Mesenchymal stem cell (in vitro differentiated cells and primary cell): Measurements from ENCODE around the gene SLC23A2.

Source experiments
- DNase-seq: peaks from one replicate; pipeline ENCODE4 v3.0.0-alpha.2; 2013
- H2AFZ ChIP-seq: one replicate; pipeline ENCODE4 v1.6.1; 2013; ENCODE audit warnings: low read depth, mild to moderate bottlenecking, control low read depth, inconsistent platforms, low read length, moderate library complexity
- H2AK5ac ChIP-seq: 2 replicates; pipeline ENCODE4 v1.6.1; 2013; ENCODE audit warnings: low read length, moderate library complexity, mild to moderate bottlenecking, inconsistent platforms; ENCODE audit not compliant: severe bottlenecking
- H2BK120ac ChIP-seq: one replicate; pipeline ENCODE4 v1.6.1; 2013; ENCODE audit warnings: low read depth, mild to moderate bottlenecking, inconsistent platforms, low read length, moderate library complexity
- H2BK12ac ChIP-seq, 2 experiments: one replicate each; pipeline ENCODE4 v1.6.1; 2013; ENCODE audit warnings: inconsistent platforms in 2 of 2, low read length in 2 of 2, mild to moderate bottlenecking in 2 of 2, moderate library complexity in 2 of 2, control low read depth in 1 of 2
- H2BK15ac ChIP-seq: one replicate; pipeline ENCODE4 v1.6.1; 2013; ENCODE audit warnings: mild to moderate bottlenecking, low read depth, inconsistent platforms; ENCODE audit not compliant: poor library complexity, severe bottlenecking
- H2BK5ac ChIP-seq: 2 replicates; pipeline ENCODE4 v1.6.1; 2013; ENCODE audit warnings: low read depth, mild to moderate bottlenecking, low read length, control low read depth, inconsistent platforms; ENCODE audit not compliant: poor library complexity, severe bottlenecking
- H3K14ac ChIP-seq, 2 experiments: one replicate each; pipeline ENCODE4 v1.6.1; 2013; ENCODE audit warnings: inconsistent platforms in 2 of 2, low read length in 2 of 2, control low read depth in 1 of 2, mild to moderate bottlenecking in 1 of 2, moderate library complexity in 1 of 2
- H3K18ac ChIP-seq, 2 experiments: one replicate each; pipeline ENCODE4 v1.6.1; 2013; ENCODE audit warnings: inconsistent platforms in 2 of 2, low read length in 2 of 2, control low read depth in 1 of 2, low read depth in 1 of 2, mild to moderate bottlenecking in 1 of 2
- H3K23ac ChIP-seq, 2 experiments: one replicate each; pipeline ENCODE4 v1.6.1; 2013; ENCODE audit warnings: inconsistent platforms in 2 of 2, low read length in 2 of 2, mild to moderate bottlenecking in 2 of 2, moderate library complexity in 2 of 2, control low read depth in 1 of 2
- H3K27ac ChIP-seq: 2 replicates; pipeline ENCODE4 v1.5.1; 2013; ENCODE audit warnings: mild to moderate bottlenecking, moderate library complexity, low read length, control low read depth, inconsistent platforms; ENCODE audit not compliant: poor library complexity, severe bottlenecking
- H3K27me3 ChIP-seq, 2 experiments: 2 replicates each; pipeline versions ENCODE4 v1.6.1 to v1.7.0; 2013; ENCODE audit warnings: low read length in 2 of 2, mild to moderate bottlenecking in 2 of 2, moderate library complexity in 2 of 2, control low read depth in 1 of 2, inconsistent platforms in 1 of 2; ENCODE audit not compliant: control insufficient read depth in 1 of 2, insufficient read depth in 1 of 2
- H3K36me3 ChIP-seq, 2 experiments: 2 replicates each; pipeline versions ENCODE4 v1.6.1 to v1.7.0; 2013; ENCODE audit warnings: low read length in 2 of 2, control low read depth in 1 of 2, inconsistent platforms in 1 of 2, low read depth in 1 of 2, mild to moderate bottlenecking in 1 of 2; ENCODE audit not compliant: insufficient read depth in 2 of 2, control insufficient read depth in 1 of 2
- H3K4ac ChIP-seq, 2 experiments: one replicate each; pipeline ENCODE4 v1.6.1; 2013; ENCODE audit warnings: inconsistent platforms in 2 of 2, low read length in 2 of 2, mild to moderate bottlenecking in 2 of 2, moderate library complexity in 2 of 2, control low read depth in 1 of 2, low read depth in 1 of 2
- H3K4me1 ChIP-seq: 2 replicates; pipeline ENCODE4 v1.6.1; 2013; ENCODE audit warnings: low read depth, low read length, control low read depth; ENCODE audit not compliant: control insufficient read depth, insufficient read depth
- H3K4me2 ChIP-seq: 2 replicates; pipeline ENCODE4 v1.6.1; 2013; ENCODE audit warnings: low read length, mild to moderate bottlenecking, inconsistent platforms; ENCODE audit not compliant: poor library complexity, severe bottlenecking
- H3K4me3 ChIP-seq, 2 experiments: 2 replicates each; pipeline versions ENCODE4 v1.5.1 to v1.7.0; 2013; ENCODE audit warnings: low read length in 2 of 2, mild to moderate bottlenecking in 2 of 2, control low read depth in 1 of 2, low read depth in 1 of 2; ENCODE audit not compliant: insufficient read depth in 1 of 2
- H3K79me1 ChIP-seq: replicated peaks from 2 replicates; pipeline ENCODE4 v1.6.1; 2013; ENCODE audit warnings: mild to moderate bottlenecking, control low read depth, low read length, inconsistent platforms; ENCODE audit not compliant: poor library complexity, severe bottlenecking
- H3K9ac ChIP-seq: 2 replicates; pipeline ENCODE4 v1.7.0; 2013; ENCODE audit warnings: mild to moderate bottlenecking, low read length, moderate library complexity
- H3K9me3 ChIP-seq: 2 replicates; pipeline ENCODE4 v1.7.0; 2013; ENCODE audit warnings: mild to moderate bottlenecking, low read length; ENCODE audit not compliant: control insufficient read depth
- H4K8ac ChIP-seq: one replicate; pipeline ENCODE4 v1.6.1; 2013; ENCODE audit warnings: inconsistent platforms, mild to moderate bottlenecking, low read length, moderate library complexity
- H4K91ac ChIP-seq: one replicate; pipeline ENCODE4 v1.6.1; 2013; ENCODE audit warnings: mild to moderate bottlenecking, low read length, inconsistent platforms
- WGBS: methylation state at CpG from one replicate; pipeline ENCODE4 v1.1.7; 2013; ENCODE audit warnings: mixed read lengths; 5-methylcytosine and 5-hydroxymethylcytosine counted together

SLC23A2 gene

GRCh38 chr20:4950841-4951240 is 50.5 kb downstream of the SLC23A2 start:
- Histone ChIP-seq H3K4me2 (no peak overlapping the region), H2BK120ac (no peak overlapping the region), H3K79me1 (peaks cover 32% of the 10 kb centered on the region), H3K18ac (peak overlapping the region in 1 of 2 experiments; percentile 44), H3K27ac (peak overlapping the region; percentile 71), H3K4ac (no peak overlapping the region), H2BK5ac (no peak overlapping the region), H3K36me3 (peaks cover 3 to 5% of the 10 kb centered on the region in 2 experiments), H3K14ac (no peak overlapping the region), H4K8ac (no peak overlapping the region), H4K91ac (no peak overlapping the region), H2AK5ac (peak overlapping the region; percentile 8), H2BK12ac (no peak overlapping the region), H3K9me3 (no peaks in the 10 kb centered on the region), H3K27me3 (no peaks in the 10 kb centered on the region), H3K23ac (no peak overlapping the region), H3K4me3 (peak overlapping the region in 1 of 2 experiments; percentile 27), H2BK15ac (no peak overlapping the region), H3K9ac (peak overlapping the region; percentile 87), H2AFZ (no peak overlapping the region), H3K4me1 (peaks cover 8% of the 10 kb centered on the region)
- no peak for DNase-seq
- 100% methylated on average over 1 of the region's 4 CpGs for WGBS

DNA sequence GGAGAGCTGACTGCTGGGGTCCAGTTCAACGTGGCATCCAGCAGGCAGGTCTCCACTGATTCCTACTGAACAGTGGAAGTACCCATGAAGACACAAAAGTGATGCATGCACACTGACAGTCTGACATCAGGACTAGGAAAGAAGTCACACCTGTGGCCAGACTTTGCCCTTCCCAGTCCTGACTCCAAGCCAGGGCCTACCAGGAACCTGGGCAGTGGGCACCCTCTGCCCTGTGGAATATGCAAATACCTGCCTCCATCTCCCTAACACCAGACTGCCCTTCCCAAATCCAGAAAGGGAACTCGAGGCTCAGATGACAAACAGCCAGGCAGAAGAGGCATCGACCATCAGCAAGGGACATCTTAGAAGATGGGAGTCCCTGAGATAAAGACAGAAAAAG is 50.9 kb downstream of the SLC23A2 start:
- Histone ChIP-seq H3K79me1 (peaks cover 33% of the 10 kb centered on the region), H2AFZ (no peak overlapping the region), H4K8ac (no peak overlapping the region), H3K4me3 (no peak overlapping the region), H3K4me1 (peaks cover 8% of the 10 kb centered on the region), H3K9me3 (no peaks in the 10 kb centered on the region), H3K23ac (no peak overlapping the region), H2BK120ac (no peak overlapping the region), H4K91ac (no peak overlapping the region), H3K18ac (no peak overlapping the region), H3K36me3 (peaks cover 3 to 5% of the 10 kb centered on the region in 2 experiments), H3K27ac (no peak overlapping the region), H2AK5ac (peak overlapping the region; percentile 86), H3K9ac (peak overlapping the region; percentile 87), H2BK15ac (no peak overlapping the region), H2BK12ac (peak overlapping the region in 1 of 2 experiments; percentile 4), H3K4me2 (no peak overlapping the region), H2BK5ac (no peak overlapping the region), H3K14ac (no peak overlapping the region), H3K4ac (peak overlapping the region in 1 of 2 experiments; percentile 2), H3K27me3 (no peaks in the 10 kb centered on the region)
- WGBS = 70% methylated on average over 3 of the region's 3 CpGs
- DNase-seq = no peak

DNA sequence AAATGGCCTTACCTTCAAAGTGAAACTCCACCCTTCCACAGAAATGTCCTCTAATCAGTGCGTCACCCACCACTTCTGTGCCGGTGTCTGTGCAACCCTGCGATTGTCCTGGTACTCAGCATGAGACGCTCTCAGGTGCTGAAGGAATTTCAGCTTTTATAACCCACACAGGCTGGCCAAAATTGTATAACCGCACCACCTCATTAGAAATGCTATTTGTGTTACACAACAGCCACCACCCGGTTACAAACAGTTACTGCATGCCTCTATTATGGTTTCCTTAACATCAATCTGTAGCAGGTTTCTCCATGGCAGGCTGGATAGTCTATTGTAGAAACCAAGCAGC is 51.5 kb downstream of the SLC23A2 start:
- no peak overlapping the region for H3K18ac ChIP-seq
- DNase-seq = peak; percentile 46
- H2BK120ac ChIP-seq = no peak overlapping the region
- peak overlapping the region in 1 of 2 experiments; percentile 29 for H3K4me3 ChIP-seq
- peaks cover 3 to 5% of the 10 kb centered on the region in 2 experiments for H3K36me3 ChIP-seq
- H3K4me1 ChIP-seq = peaks cover 10% of the 10 kb centered on the region
- no peak overlapping the region for H3K14ac ChIP-seq
- H3K9ac ChIP-seq = peak overlapping the region; percentile 87
- H3K27me3 ChIP-seq = no peaks in the 10 kb centered on the region
- 71% methylated on average over 6 of the region's 6 CpGs for WGBS
- H3K23ac ChIP-seq = no peak overlapping the region
- no peak overlapping the region for H3K4me2 ChIP-seq
- no peak overlapping the region for H2AFZ ChIP-seq
- H2BK15ac ChIP-seq = no peak overlapping the region
- no peak overlapping the region for H4K91ac ChIP-seq
- no peak overlapping the region for H2BK12ac ChIP-seq
- H3K4ac ChIP-seq = no peak overlapping the region
- no peak overlapping the region for H2BK5ac ChIP-seq
- peak overlapping the region; percentile 75 for H4K8ac ChIP-seq
- peaks cover 33% of the 10 kb centered on the region for H3K79me1 ChIP-seq
- H3K27ac ChIP-seq = no peak overlapping the region
- H3K9me3 ChIP-seq = no peaks in the 10 kb centered on the region
- H2AK5ac ChIP-seq = no peak overlapping the region

- DNase-seq = no peak
- Histone ChIP-seq H3K36me3 (peaks cover 3 to 5% of the 10 kb centered on the region in 2 experiments), H2BK5ac (no peak overlapping the region), H2AK5ac (no peak overlapping the region), H2AFZ (no peak overlapping the region), H3K27ac (no peak overlapping the region), H2BK12ac (no peak overlapping the region), H4K91ac (no peak overlapping the region), H3K4me1 (peaks cover 10% of the 10 kb centered on the region), H3K4ac (no peak overlapping the region), H3K9me3 (no peaks in the 10 kb centered on the region), H3K27me3 (no peaks in the 10 kb centered on the region), H3K14ac (no peak overlapping the region), H3K4me2 (no peak overlapping the region), H3K9ac (no peak overlapping the region), H2BK120ac (no peak overlapping the region), H4K8ac (peak overlapping the region; percentile 19), H3K4me3 (no peak overlapping the region), H3K18ac (no peak overlapping the region), H3K23ac (no peak overlapping the region), H2BK15ac (no peak overlapping the region), H3K79me1 (peaks cover 33% of the 10 kb centered on the region)
- WGBS = 89% methylated on average over 3 of the region's 3 CpGs
Observed at GRCh38 chr20:4947817-4948559, 53.3 kb downstream of the SLC23A2 start.
